GM08714 (cell line): Measurements from ENCODE around the gene UNK.
A peak's percentile ranks its signal among the peaks of the same experiment; 100 is the strongest.

Experiments used
- H3K4me3 ChIP-seq: fragments of 200-500 bp; sonication (Bioruptor generic); 2 replicates; pipeline ENCODE4 v1.5.1; 2014; ENCODE audit warnings: mild to moderate bottlenecking, low read length, inconsistent platforms
- ZNF274 ChIP-seq: IDR thresholded peaks from 2 replicates; pipeline ENCODE4 v1.6.1; 2012; ENCODE audit warnings: mild to moderate bottlenecking, low read depth, low read length

The UNK gene

DNA sequence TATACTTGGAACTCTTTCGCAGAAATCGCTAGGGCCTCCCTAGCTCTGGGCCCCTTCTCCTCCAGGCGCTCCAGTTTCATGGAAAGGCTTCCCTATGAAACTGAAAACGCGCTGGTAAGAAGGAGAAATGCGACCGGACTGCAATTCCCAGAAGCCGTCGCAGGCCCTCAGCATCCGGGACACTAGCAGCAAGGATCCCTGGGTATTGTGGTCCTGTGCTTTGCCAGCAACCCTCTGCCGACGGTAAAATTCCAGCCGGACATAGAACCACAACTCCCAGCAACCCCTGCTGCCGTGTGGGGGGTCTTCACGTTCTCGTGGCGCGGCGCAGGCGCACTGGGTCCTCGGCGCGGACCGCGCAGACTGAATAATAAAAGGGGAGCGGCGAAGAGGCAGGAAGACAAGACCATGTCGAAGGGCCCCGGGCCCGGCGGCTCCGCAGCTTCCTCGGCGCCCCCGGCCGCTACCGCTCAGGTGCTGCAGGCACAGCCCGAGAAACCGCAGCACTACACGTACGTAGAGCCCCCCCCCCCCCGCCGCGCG lies at the start of gene UNK:
Gene UNK (plus strand): TSS at position 334 of the 543 bp plus-strand sequence. CDS start 75 bp downstream, at position 409.
- TF ChIP-seq ZNF274 = no peak
- H3K4me3 ChIP-seq = peak within 1 kb of the TSS; percentile 77

- TF ChIP-seq ZNF274 = no peak
These were observed 48.3 kb upstream of the UNK start for GRCh38 chr17:75736173-75736835.

DNA sequence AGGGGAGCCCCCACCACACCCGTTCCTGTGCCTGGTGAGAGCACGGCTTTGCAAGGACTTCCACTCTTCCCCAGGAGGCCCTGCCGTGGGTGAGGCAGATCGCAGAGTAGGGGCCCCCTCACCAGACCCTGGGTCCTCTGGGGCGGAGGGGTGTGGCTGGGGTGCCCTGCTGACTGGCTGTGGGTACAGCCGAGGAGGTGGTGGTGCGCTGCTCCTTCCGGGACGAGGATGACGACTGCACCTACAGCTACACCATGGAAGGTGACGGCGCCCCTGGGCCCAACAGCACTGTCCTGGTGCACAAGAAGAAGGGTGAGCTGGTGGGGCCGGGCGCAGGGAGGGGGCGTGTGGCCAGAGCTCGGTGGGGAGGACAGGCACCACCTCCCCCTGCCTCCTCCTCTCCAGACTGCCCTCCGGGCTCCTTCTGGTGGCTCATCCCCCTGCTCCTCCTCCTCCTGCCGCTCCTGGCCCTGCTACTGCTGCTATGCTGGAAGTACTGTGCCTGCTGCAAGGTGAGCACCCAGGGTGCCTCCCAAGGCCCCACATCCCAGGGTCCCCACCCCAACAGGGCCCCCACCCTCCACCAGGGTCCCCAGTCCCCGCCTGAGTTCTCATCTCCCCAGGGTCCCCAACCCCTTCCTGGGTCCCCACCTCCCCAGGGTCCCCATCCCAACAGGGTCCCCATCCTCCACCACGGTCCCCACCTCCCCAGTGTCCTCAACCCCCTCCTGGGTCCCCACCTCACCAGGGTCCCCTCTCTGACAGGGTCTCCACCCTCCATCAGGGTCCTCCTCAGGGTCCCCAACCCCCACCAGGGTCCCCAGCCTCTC lies 47.3 kb upstream of the UNK start:
- TF ChIP-seq ZNF274 = no peak
- no peak overlapping the region for H3K4me3 ChIP-seq

More at GRCh38 chr17:75736173-75736835, 48.3 kb upstream of the UNK start:
- no peak overlapping the region for H3K4me3 ChIP-seq

- no peak for TF ChIP-seq ZNF274
- no peak overlapping the region for H3K4me3 ChIP-seq
These were observed 46.3 kb upstream of the UNK start for GRCh38 chr17:75738218-75738802.

- H3K4me3 ChIP-seq = no peak overlapping the region
- no peak for TF ChIP-seq ZNF274
These were observed 45.4 kb upstream of the UNK start for GRCh38 chr17:75739174-75739573.

- no peak for TF ChIP-seq ZNF274
- H3K4me3 ChIP-seq = no peak overlapping the region
These were observed 44.8 kb upstream of the UNK start for GRCh38 chr17:75739801-75740200.

GRCh38 chr17:75740215-75740614 lies 44.4 kb upstream of the UNK start:
- no peak overlapping the region for H3K4me3 ChIP-seq
- no peak for TF ChIP-seq ZNF274

- no peak for TF ChIP-seq ZNF274
- no peak overlapping the region for H3K4me3 ChIP-seq
These were observed 44.0 kb upstream of the UNK start for GRCh38 chr17:75740631-75741077.

DNA sequence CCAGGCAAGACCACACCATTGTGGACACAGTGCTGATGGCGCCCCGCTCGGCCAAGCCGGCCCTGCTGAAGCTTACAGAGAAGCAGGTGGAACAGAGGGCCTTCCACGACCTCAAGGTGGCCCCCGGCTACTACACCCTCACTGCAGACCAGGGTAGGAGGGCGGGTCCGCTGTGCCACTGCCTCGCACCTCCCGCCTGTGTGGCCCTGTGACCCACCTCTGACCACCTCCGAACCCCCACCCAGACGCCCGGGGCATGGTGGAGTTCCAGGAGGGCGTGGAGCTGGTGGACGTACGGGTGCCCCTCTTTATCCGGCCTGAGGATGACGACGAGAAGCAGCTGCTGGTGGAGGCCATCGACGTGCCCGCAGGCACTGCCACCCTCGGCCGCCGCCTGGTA lies 42.3 kb upstream of the UNK start:
- TF ChIP-seq ZNF274 = no peak

DNA sequence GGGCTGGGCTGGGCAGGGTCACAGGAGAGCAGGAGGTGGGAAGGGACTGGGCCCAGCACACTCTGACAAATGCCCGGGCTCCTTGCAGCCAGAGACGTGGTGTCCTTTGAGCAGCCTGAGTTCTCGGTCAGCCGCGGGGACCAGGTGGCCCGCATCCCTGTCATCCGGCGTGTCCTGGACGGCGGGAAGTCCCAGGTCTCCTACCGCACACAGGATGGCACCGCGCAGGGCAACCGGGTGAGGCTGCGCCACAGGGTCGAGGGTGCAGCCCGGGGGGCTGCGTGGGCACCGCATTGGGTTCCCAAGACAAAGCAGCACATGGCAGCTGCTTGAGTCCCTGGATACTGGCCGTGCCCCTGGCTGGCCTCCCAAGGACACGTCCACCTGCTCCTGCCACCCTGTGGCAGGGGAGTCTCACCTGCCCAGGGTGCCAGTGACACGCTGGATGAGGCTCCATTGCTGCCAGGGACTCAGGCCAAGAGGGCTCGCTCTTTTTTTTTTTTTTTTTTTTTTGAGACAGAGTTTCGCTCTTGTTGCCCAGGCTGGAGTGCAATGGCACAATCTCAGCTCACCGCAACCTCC lies 40.9 kb upstream of the UNK start:
- TF ChIP-seq ZNF274 = no peak
- no peak overlapping the region for H3K4me3 ChIP-seq

More for the DNA sequence above, 42.3 kb upstream of the UNK start:
- H3K4me3 ChIP-seq = no peak overlapping the region

GRCh38 chr17:75748706-75749105 lies 35.9 kb upstream of the UNK start:
- H3K4me3 ChIP-seq = no peak overlapping the region
- no peak for TF ChIP-seq ZNF274

DNA sequence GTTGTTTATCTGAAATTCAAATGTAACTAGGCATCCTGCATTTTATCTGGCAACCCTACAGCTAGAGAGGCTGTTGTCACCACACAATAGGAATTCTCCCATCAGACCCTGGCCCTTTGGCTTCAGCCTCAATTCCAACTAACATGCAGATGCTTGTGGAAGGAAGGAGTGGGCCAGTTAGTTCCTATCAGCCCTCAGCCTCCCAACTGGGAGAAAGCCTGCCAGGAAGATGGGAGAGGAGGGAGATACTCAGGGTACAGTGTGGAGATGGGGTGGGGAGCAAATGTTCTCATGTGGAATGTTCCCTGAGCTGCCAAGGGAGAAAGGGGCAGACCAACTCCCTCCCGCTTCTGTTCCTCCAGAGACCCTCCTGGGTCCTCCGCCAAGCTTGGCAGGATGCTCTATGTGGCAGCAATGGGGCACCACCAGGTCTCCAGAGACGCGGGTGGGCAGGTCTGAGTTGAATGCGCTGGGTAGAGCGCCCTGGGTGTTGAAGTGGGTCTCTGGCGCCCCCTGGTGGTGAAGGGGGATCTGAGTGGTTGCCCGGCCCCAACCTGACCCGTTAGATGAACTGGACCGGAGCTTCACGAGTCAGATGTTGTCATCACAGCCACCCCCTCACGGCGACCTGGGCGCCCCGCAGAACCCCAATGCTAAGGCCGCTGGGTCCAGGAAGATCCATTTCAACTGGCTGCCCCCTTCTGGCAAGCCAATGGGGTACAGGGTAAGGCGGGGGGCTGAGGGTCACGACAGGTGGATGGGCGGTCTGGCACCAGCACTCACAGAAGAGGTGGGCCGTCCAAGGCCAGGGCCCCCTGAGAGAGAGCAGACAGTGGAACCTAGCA lies 34.8 kb upstream of the UNK start:
- TF ChIP-seq ZNF274 = no peak
- no peak overlapping the region for H3K4me3 ChIP-seq

DNA sequence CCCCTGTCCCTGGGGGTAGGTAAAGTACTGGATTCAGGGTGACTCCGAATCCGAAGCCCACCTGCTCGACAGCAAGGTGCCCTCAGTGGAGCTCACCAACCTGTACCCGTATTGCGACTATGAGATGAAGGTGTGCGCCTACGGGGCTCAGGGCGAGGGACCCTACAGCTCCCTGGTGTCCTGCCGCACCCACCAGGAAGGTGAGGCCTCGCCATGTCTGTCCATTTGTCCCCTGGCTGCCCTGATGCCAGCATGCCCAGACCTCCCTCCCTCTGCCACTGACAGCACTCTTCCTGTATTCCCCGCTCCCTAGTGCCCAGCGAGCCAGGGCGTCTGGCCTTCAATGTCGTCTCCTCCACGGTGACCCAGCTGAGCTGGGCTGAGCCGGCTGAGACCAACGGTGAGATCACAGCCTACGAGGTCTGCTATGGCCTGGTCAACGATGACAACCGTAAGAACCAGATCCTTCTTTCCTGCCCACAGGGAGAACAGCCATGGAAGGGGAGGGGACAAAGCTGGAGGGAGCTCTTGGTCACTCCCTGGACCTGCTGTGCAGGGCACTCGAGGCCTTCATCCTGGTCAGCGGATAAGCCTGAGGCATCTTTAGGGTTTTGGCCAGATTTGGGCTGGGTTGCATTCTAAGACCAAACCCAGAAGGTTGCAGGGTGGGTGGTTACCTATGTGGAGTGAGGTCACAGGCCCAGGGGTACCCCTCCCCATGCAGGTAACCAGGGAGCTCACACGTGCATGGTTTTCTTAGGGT lies 33.8 kb upstream of the UNK start:
- no peak for TF ChIP-seq ZNF274
- H3K4me3 ChIP-seq = no peak overlapping the region
